Measurements from ENCODE around the gene CGB3. TPM values are rescaled to one million over a fixed set of nuclear protein-coding genes. Genes with fewer than 3 reads are reported as not detected.
"Not testable (repeated sequence)": the region's sequence is repeated elsewhere in the genome, so short reads cannot be mapped to it uniquely, and the experiment has no call there.

Gene CGB3
- total and polyA plus RNA-seq, 2 donors = 0.14 to 0.37 TPM

DNA sequence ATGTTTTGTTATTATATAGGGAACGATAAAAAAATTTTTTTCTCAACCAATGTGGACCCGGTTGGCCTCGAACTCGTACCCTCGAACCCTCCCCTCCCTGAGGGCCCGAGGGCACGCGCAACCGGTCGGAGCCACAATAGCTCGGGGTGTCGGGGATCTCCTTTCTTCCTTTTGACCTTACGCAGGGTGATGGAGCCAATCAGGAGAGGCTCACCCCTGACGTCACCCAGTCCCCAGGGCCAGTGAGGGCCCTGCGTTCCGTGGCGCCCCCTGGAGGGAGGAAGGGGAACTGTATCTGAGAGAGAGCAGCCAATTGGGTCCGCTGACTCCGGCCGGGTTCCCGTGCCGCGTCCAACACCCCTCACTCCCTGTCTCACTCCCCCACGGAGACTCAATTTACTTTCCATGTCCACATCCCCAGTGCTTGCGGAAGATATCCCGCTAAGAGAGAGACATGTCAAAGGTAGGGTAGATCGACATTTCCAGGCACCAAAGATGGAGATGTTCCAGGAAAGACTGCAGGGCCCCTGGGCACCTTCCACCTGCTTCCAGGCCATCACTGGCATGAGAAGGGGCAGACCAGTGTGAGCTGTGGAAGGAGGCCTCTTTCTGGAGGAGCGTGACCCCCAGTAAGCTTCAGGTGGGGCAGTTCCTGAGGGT, 7.6 kb upstream of the CGB3 start, which contains the start of gene CGB2:
TSS of gene CGB2 (plus strand) at position 249 of the 660 bp plus-strand sequence. CDS start at position 455, 206 bp downstream.
- H3K9me3 ChIP-seq (ENCODE audit: control insufficient read depth in 2 of 2, insufficient read depth in 1 of 2, low read length in 1 of 2); H3K4me3 ChIP-seq (ENCODE audit: low read length in 2 of 2); H3K27me3 ChIP-seq (ENCODE audit: control insufficient read depth in 2 of 2, insufficient read depth in 1 of 2, low read length in 1 of 2); H3K36me3 ChIP-seq (ENCODE audit: control insufficient read depth in 2 of 2, insufficient read depth in 2 of 2, low read length in 1 of 2); H3K4me1 ChIP-seq (ENCODE audit: control insufficient read depth in 2 of 2, insufficient read depth in 2 of 2, low read length in 2 of 2); H3K27ac ChIP-seq (ENCODE audit: low read depth in 1 of 2, low read length in 1 of 2); DNase-seq (ENCODE audit: low read depth in 6 of 9, low spot score in 9 of 9): not testable (repeated sequence)
- WGBS = 39% methylated on average over 28 of the region's 28 CpGs

- H3K27me3 ChIP-seq (ENCODE audit: control insufficient read depth in 2 of 2, insufficient read depth in 1 of 2, low read length in 1 of 2); H3K4me3 ChIP-seq (ENCODE audit: low read length in 2 of 2); H3K27ac ChIP-seq (ENCODE audit: low read depth in 1 of 2, low read length in 1 of 2); H3K4me1 ChIP-seq (ENCODE audit: control insufficient read depth in 2 of 2, insufficient read depth in 2 of 2, low read length in 2 of 2); H3K36me3 ChIP-seq (ENCODE audit: control insufficient read depth in 2 of 2, insufficient read depth in 2 of 2, low read length in 1 of 2); DNase-seq (ENCODE audit: low read depth in 6 of 9, low spot score in 9 of 9); H3K9me3 ChIP-seq (ENCODE audit: control insufficient read depth in 2 of 2, insufficient read depth in 1 of 2, low read length in 1 of 2): not testable (repeated sequence)
- WGBS = 95% methylated on average over 5 of the region's 8 CpGs
Measured at GRCh38 chr19:49030323-49030722, 6.2 kb upstream of the CGB3 start.

DNA sequence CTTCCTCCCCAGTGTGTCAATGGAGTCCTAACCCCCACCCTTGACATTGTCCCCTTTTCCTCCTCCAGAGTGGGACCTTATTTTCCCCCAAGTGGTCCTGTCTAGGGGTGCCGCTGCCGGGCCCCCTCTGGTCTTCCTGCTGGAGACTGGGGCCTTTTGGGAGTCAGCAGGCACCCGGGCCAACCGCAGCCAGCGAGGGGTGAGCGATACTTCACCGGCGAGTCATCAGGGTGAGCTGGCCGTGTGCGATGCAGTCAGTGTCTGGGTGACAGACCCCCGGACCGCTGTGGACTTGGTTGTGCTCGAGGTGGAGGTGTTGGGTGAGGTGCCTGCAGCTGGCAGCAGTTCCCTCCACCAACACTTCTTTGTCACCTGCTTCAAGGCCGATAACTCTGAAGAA, 5.6 kb upstream of the CGB3 start:
- H3K9me3 ChIP-seq (ENCODE audit: control insufficient read depth in 2 of 2, insufficient read depth in 1 of 2, low read length in 1 of 2); H3K27me3 ChIP-seq (ENCODE audit: control insufficient read depth in 2 of 2, insufficient read depth in 1 of 2, low read length in 1 of 2); H3K4me1 ChIP-seq (ENCODE audit: control insufficient read depth in 2 of 2, insufficient read depth in 2 of 2, low read length in 2 of 2); H3K27ac ChIP-seq (ENCODE audit: low read depth in 1 of 2, low read length in 1 of 2); H3K4me3 ChIP-seq (ENCODE audit: low read length in 2 of 2); DNase-seq (ENCODE audit: low read depth in 6 of 9, low spot score in 9 of 9); H3K36me3 ChIP-seq (ENCODE audit: control insufficient read depth in 2 of 2, insufficient read depth in 2 of 2, low read length in 1 of 2): not testable (repeated sequence)
- 93% methylated on average over 14 of the region's 14 CpGs for WGBS

DNA sequence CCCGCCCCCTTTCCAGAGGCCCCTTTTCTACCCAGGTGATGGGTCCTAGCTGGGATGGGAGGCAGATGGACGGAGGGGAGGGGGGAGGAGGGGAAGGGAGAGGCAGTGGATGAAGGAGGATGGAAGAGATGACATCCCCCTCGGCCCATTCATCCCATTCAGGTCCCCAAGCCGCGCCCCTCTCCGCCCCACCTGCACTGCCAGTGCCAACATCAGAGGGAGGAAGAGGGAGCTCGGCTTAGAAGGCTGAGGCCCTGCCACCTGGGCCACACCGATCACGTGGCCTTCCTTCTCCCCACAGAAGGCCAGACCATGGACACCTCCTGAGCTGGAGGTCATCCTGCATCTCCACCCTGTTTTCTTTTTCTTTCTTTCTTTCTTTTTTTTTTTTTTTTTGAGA, 4.6 kb upstream of the CGB3 start:
- H3K4me1 ChIP-seq (ENCODE audit: control insufficient read depth in 2 of 2, insufficient read depth in 2 of 2, low read length in 2 of 2); H3K9me3 ChIP-seq (ENCODE audit: control insufficient read depth in 2 of 2, insufficient read depth in 1 of 2, low read length in 1 of 2); DNase-seq (ENCODE audit: low read depth in 6 of 9, low spot score in 9 of 9); H3K27me3 ChIP-seq (ENCODE audit: control insufficient read depth in 2 of 2, insufficient read depth in 1 of 2, low read length in 1 of 2); H3K27ac ChIP-seq (ENCODE audit: low read depth in 1 of 2, low read length in 1 of 2); H3K36me3 ChIP-seq (ENCODE audit: control insufficient read depth in 2 of 2, insufficient read depth in 2 of 2, low read length in 1 of 2); H3K4me3 ChIP-seq (ENCODE audit: low read length in 2 of 2): not testable (repeated sequence)
- 89% methylated on average over 9 of the region's 9 CpGs for WGBS

- WGBS = 91% methylated on average over 23 of the region's 23 CpGs
- not testable (repeated sequence) for H3K9me3 ChIP-seq (ENCODE audit: control insufficient read depth in 2 of 2, insufficient read depth in 1 of 2, low read length in 1 of 2); H3K4me3 ChIP-seq (ENCODE audit: low read length in 2 of 2); H3K27ac ChIP-seq (ENCODE audit: low read depth in 1 of 2, low read length in 1 of 2); H3K36me3 ChIP-seq (ENCODE audit: control insufficient read depth in 2 of 2, insufficient read depth in 2 of 2, low read length in 1 of 2); H3K4me1 ChIP-seq (ENCODE audit: control insufficient read depth in 2 of 2, insufficient read depth in 2 of 2, low read length in 2 of 2); DNase-seq (ENCODE audit: low read depth in 6 of 9, low spot score in 9 of 9)
- H3K27me3 ChIP-seq (ENCODE audit: control insufficient read depth in 2 of 2, insufficient read depth in 1 of 2, low read length in 1 of 2) = peaks cover 0 to 19% of the 10 kb centered on the region in 2 donors
Measured at GRCh38 chr19:49025599-49025998, 1.5 kb upstream of the CGB3 start.

GRCh38 chr19:49025088-49025487, 955 bp upstream of the CGB3 start:
- H3K36me3 ChIP-seq (ENCODE audit: control insufficient read depth in 2 of 2, insufficient read depth in 2 of 2, low read length in 1 of 2); H3K4me3 ChIP-seq (ENCODE audit: low read length in 2 of 2); DNase-seq (ENCODE audit: low read depth in 6 of 9, low spot score in 9 of 9); H3K4me1 ChIP-seq (ENCODE audit: control insufficient read depth in 2 of 2, insufficient read depth in 2 of 2, low read length in 2 of 2); H3K9me3 ChIP-seq (ENCODE audit: control insufficient read depth in 2 of 2, insufficient read depth in 1 of 2, low read length in 1 of 2); H3K27ac ChIP-seq (ENCODE audit: low read depth in 1 of 2, low read length in 1 of 2): not testable (repeated sequence)
- 93% methylated on average over 4 of the region's 6 CpGs for WGBS
- peaks cover 4 to 24% of the 10 kb centered on the region in 2 donors for H3K27me3 ChIP-seq (ENCODE audit: control insufficient read depth in 2 of 2, insufficient read depth in 1 of 2, low read length in 1 of 2)

- DNase-seq (ENCODE audit: low read depth in 6 of 9, low spot score in 9 of 9) = no peak
- no peaks in the 10 kb centered on the region for H3K36me3 ChIP-seq (ENCODE audit: control insufficient read depth in 2 of 2, insufficient read depth in 2 of 2, low read length in 1 of 2)
- peaks cover 16 to 53% of the 10 kb centered on the region in 2 donors for H3K27me3 ChIP-seq (ENCODE audit: control insufficient read depth in 2 of 2, insufficient read depth in 1 of 2, low read length in 1 of 2)
- H3K4me3 ChIP-seq (ENCODE audit: low read length in 2 of 2) = no peak overlapping the region
- H3K4me1 ChIP-seq (ENCODE audit: control insufficient read depth in 2 of 2, insufficient read depth in 2 of 2, low read length in 2 of 2) = peaks cover 3 to 14% of the 10 kb centered on the region in 2 donors
- H3K27ac ChIP-seq (ENCODE audit: low read depth in 1 of 2, low read length in 1 of 2) = no peak overlapping the region
- H3K9me3 ChIP-seq (ENCODE audit: control insufficient read depth in 2 of 2, insufficient read depth in 1 of 2, low read length in 1 of 2) = no peaks in the 10 kb centered on the region
- 96% methylated on average over 9 of the region's 9 CpGs for WGBS
Measured at GRCh38 chr19:49022116-49022515, 2.0 kb downstream of the CGB3 start.

GRCh38 chr19:49020931-49021895, 2.9 kb downstream of the CGB3 start:
- 56% methylated on average over 16 of the region's 16 CpGs for WGBS
- Histone ChIP-seq H3K27me3 (ENCODE audit: control insufficient read depth in 2 of 2, insufficient read depth in 1 of 2, low read length in 1 of 2) (peaks cover 16 to 54% of the 10 kb centered on the region in 2 donors), H3K9me3 (ENCODE audit: control insufficient read depth in 2 of 2, insufficient read depth in 1 of 2, low read length in 1 of 2) (no peaks in the 10 kb centered on the region), H3K36me3 (ENCODE audit: control insufficient read depth in 2 of 2, insufficient read depth in 2 of 2, low read length in 1 of 2) (peaks cover under 1 to 3% of the 10 kb centered on the region in 2 donors), H3K27ac (ENCODE audit: low read depth in 1 of 2, low read length in 1 of 2) (no peak overlapping the region), H3K4me1 (ENCODE audit: control insufficient read depth in 2 of 2, insufficient read depth in 2 of 2, low read length in 2 of 2) (peaks cover 3 to 14% of the 10 kb centered on the region in 2 donors), H3K4me3 (ENCODE audit: low read length in 2 of 2) (no peak overlapping the region)
- DNase-seq (ENCODE audit: low read depth in 6 of 9, low spot score in 9 of 9) = no peak

DNA sequence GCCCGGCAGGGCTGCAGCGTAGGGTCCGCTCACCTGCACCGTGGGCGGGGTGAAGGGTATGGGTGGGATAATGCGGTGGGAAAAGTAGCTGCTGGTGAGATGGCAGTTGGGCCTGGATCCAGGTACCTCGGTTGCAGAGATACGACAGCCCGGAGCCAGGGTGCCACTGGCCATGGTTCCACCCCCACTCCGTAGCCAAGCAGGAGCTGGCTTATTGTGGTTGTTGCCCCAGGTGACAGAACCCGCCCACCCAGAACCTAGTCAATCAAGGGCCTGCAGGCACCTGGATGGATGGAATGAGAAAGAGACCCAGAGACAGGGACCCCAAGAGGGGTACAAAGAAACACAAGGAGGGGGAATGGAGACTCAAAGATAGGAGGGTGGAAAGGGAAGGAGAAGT, 3.8 kb downstream of the CGB3 start:
- peaks cover 16 to 54% of the 10 kb centered on the region in 2 donors for H3K27me3 ChIP-seq (ENCODE audit: control insufficient read depth in 2 of 2, insufficient read depth in 1 of 2, low read length in 1 of 2)
- H3K9me3 ChIP-seq (ENCODE audit: control insufficient read depth in 2 of 2, insufficient read depth in 1 of 2, low read length in 1 of 2) = no peaks in the 10 kb centered on the region
- no peak overlapping the region for H3K4me3 ChIP-seq (ENCODE audit: low read length in 2 of 2)
- peaks cover 10 to 12% of the 10 kb centered on the region in 2 donors for H3K36me3 ChIP-seq (ENCODE audit: control insufficient read depth in 2 of 2, insufficient read depth in 2 of 2, low read length in 1 of 2)
- H3K27ac ChIP-seq (ENCODE audit: low read depth in 1 of 2, low read length in 1 of 2) = no peak overlapping the region
- no peak for DNase-seq (ENCODE audit: low read depth in 6 of 9, low spot score in 9 of 9)
- peaks cover 3 to 14% of the 10 kb centered on the region in 2 donors for H3K4me1 ChIP-seq (ENCODE audit: control insufficient read depth in 2 of 2, insufficient read depth in 2 of 2, low read length in 2 of 2)
- 87% methylated on average over 11 of the region's 11 CpGs for WGBS

All from thymus (tissue), 11 donors.